GM18502 (cell line): Measurements from ENCODE around the gene KCNJ18.
"Not testable (repeated sequence)": the region's sequence is repeated elsewhere in the genome, so short reads cannot be mapped to it uniquely, and the experiment has no call there.

Source experiments
- ATAC-seq: cut with Tn5 transposase; IDR thresholded peaks from one replicate; pipeline ENCODE4 v1.9.1; 2021; ENCODE audit warnings: mild to moderate bottlenecking; ENCODE audit not compliant: unreplicated experiment, poor library complexity

The KCNJ18 gene

GRCh38 chr17:21670361-21671155, 21.8 kb upstream of the KCNJ18 start:
- not testable (repeated sequence) for ATAC-seq

GRCh38 chr17:21671437-21671836, 20.9 kb upstream of the KCNJ18 start:
- ATAC-seq: not testable (repeated sequence)

GRCh38 chr17:21671871-21672270, 20.5 kb upstream of the KCNJ18 start:
- not testable (repeated sequence) for ATAC-seq

GRCh38 chr17:21673451-21674241, 18.7 kb upstream of the KCNJ18 start:
- ATAC-seq: not testable (repeated sequence)

- no peak for ATAC-seq
Measured at GRCh38 chr17:21674242-21674731, 18.0 kb upstream of the KCNJ18 start.

- ATAC-seq: not testable (repeated sequence)
Measured at GRCh38 chr17:21674891-21675738, 17.2 kb upstream of the KCNJ18 start.

- ATAC-seq: not testable (repeated sequence)
Measured at GRCh38 chr17:21675739-21676130, 16.6 kb upstream of the KCNJ18 start.

- no peak for ATAC-seq
Measured at GRCh38 chr17:21676281-21677111, 15.8 kb upstream of the KCNJ18 start.

- ATAC-seq: no peak
Measured at GRCh38 chr17:21677126-21677910, 15.0 kb upstream of the KCNJ18 start.

GRCh38 chr17:21677911-21678310, 14.4 kb upstream of the KCNJ18 start:
- ATAC-seq: no peak

- ATAC-seq: no peak
Measured at GRCh38 chr17:21678393-21679081, 13.8 kb upstream of the KCNJ18 start.

GRCh38 chr17:21679256-21680146, 12.8 kb upstream of the KCNJ18 start:
- no peak for ATAC-seq

GRCh38 chr17:21680366-21680765, 12.0 kb upstream of the KCNJ18 start:
- ATAC-seq: no peak

GRCh38 chr17:21680850-21681351, 11.4 kb upstream of the KCNJ18 start:
- ATAC-seq: not testable (repeated sequence)

- ATAC-seq: not testable (repeated sequence)
Measured at GRCh38 chr17:21681576-21681975, 10.7 kb upstream of the KCNJ18 start.

- ATAC-seq: not testable (repeated sequence)
Measured at GRCh38 chr17:21682130-21682529, 10.2 kb upstream of the KCNJ18 start.

GRCh38 chr17:21683142-21683712, 9.1 kb upstream of the KCNJ18 start:
- ATAC-seq: not testable (repeated sequence)
